ENCODE data around the gene ZIM2. TPM values are rescaled to one million over a fixed set of nuclear protein-coding genes. Genes with fewer than 3 reads are reported as not detected.

ZIM2 gene
- total RNA-seq, 6 experiments from 2014 or later: not detected

DNA sequence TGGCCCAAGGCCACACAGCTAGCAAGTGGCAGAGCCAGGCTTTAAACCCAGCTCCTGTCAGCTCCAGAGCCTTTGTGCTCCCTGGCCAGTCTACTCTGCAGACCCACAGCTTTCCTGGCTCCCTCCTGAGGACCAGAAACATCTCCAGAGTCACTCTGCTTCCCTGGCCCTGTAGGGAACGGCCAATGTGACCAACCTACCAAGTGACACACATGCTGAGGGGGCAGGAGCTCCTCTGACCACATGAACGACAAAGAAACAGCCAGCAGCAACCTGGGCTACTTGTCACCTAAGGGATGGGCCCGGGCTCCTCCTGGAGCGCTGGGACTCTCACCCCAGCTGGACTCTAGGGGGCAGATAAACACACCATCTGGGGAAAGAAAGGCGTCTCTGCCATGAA is 19.3 kb downstream of the ZIM2 start:
- Mint-ChIP-seq H3K27ac (no peak overlapping the region), H3K4me1 (ENCODE audit: low read depth) (no peaks in the 10 kb centered on the region), H3K9me3 (peaks cover 82% of the 10 kb centered on the region)

GRCh38 chr19:56819166-56819565 is 21.4 kb downstream of the ZIM2 start:
- H3K9me3 Mint-ChIP-seq: peaks cover 94% of the 10 kb centered on the region
- peaks cover 21% of the 10 kb centered on the region for H3K36me3 Mint-ChIP-seq (ENCODE audit: low read depth)
- H3K27me3 Mint-ChIP-seq (ENCODE audit: insufficient read depth): no peaks in the 10 kb centered on the region; the same call in 1 of the 2 replicates
- H3K4me1 Mint-ChIP-seq (ENCODE audit: low read depth): no peaks in the 10 kb centered on the region
- no peak overlapping the region for H3K27ac Mint-ChIP-seq
- no peak for DNase-seq
- no peak for TF ChIP-seq CTCF (IDR thresholded peaks at IDR 0.05)
- no peak overlapping the region for H3K4me3 Mint-ChIP-seq

More for the DNA sequence above, 19.3 kb downstream of the ZIM2 start:
- Mint-ChIP-seq H3K27me3 (ENCODE audit: insufficient read depth) (no peaks in the 10 kb centered on the region; the same call in 1 of the 2 replicates), H3K36me3 (ENCODE audit: low read depth) (peaks cover 21% of the 10 kb centered on the region), H3K4me3 (no peak overlapping the region)
- TF ChIP-seq CTCF (IDR thresholded peaks at IDR 0.05): no peak
- DNase-seq: no peak

- no peak overlapping the region for H3K27ac Mint-ChIP-seq
- H3K36me3 Mint-ChIP-seq (ENCODE audit: low read depth): peaks cover 16% of the 10 kb centered on the region
- no peak for DNase-seq
- H3K9me3 Mint-ChIP-seq: peaks cover 69% of the 10 kb centered on the region
- H3K27me3 Mint-ChIP-seq (ENCODE audit: insufficient read depth): no peaks in the 10 kb centered on the region; the same call in 1 of the 2 replicates
- H3K4me1 Mint-ChIP-seq (ENCODE audit: low read depth): no peaks in the 10 kb centered on the region
- TF ChIP-seq CTCF (IDR thresholded peaks at IDR 0.05): no peak
- H3K4me3 Mint-ChIP-seq: no peak overlapping the region
These were observed 25.9 kb downstream of the ZIM2 start for GRCh38 chr19:56814656-56815055.

GRCh38 chr19:56813531-56813930 is 27.0 kb downstream of the ZIM2 start:
- peaks cover 68% of the 10 kb centered on the region for H3K9me3 Mint-ChIP-seq
- peaks cover 16% of the 10 kb centered on the region for H3K36me3 Mint-ChIP-seq (ENCODE audit: low read depth)
- no peak for TF ChIP-seq CTCF (IDR thresholded peaks at IDR 0.05)
- H3K27me3 Mint-ChIP-seq (ENCODE audit: insufficient read depth): no peaks in the 10 kb centered on the region; the same call in 1 of the 2 replicates
- H3K4me3 Mint-ChIP-seq: no peak overlapping the region
- no peaks in the 10 kb centered on the region for H3K4me1 Mint-ChIP-seq (ENCODE audit: low read depth)
- no peak for DNase-seq
- H3K27ac Mint-ChIP-seq: no peak overlapping the region

DNA sequence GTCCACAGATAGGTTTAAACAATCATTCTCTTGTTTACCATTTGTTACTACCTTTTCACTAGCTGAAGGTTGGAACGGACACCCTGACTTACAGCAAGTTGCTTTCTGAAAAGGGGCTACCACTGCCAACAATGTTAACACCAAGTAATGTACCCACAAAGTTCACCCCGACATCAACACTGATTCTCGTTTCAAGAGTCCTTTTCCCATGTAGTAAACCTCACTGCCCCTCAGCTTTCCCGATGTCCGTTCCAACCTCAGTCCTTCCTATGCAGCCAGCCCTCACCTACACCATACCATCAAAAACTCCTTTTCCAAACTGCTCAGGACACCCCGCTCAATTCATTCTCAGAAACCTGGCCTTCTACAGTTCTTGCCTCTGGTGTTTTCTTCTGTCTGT is 29.0 kb downstream of the ZIM2 start:
- H3K9me3 Mint-ChIP-seq: peaks cover 66% of the 10 kb centered on the region

More for the DNA sequence above, 29.0 kb downstream of the ZIM2 start:
- no peak for DNase-seq
- Mint-ChIP-seq H3K4me3 (no peak overlapping the region), H3K27me3 (ENCODE audit: insufficient read depth) (no peaks in the 10 kb centered on the region; the same call in 1 of the 2 replicates), H3K27ac (no peak overlapping the region), H3K36me3 (ENCODE audit: low read depth) (no peaks in the 10 kb centered on the region; the same call in 1 of the 2 replicates), H3K4me1 (ENCODE audit: low read depth) (no peaks in the 10 kb centered on the region)
- no peak for TF ChIP-seq CTCF (IDR thresholded peaks at IDR 0.05)

Measured in HFFc6 (cell line).